A549 (cell line): ENCODE results near the gene CYB5B. TPM values are rescaled to one million over a fixed set of nuclear protein-coding genes. Genes with fewer than 3 reads are reported as not detected.
A peak's percentile ranks its signal among the peaks of the same experiment; 100 is the strongest.

Experiments
- ATAC-seq, 2 experiments: fragments of 200-7000 bp in 1 of 2; fragments of >200 bp in 1 of 2; cut with Nextera tagmentation in 1 of 2; cut with Tn5 transposase in 1 of 2; 3 replicates each; pipeline versions ENCODE4 v1.8.0 to v1.9.1; 2018 to 2020; ENCODE audit warnings: mild to moderate bottlenecking in 1 of 2, moderate library complexity in 1 of 2
- CTCF ChIA-PET: fragments of 300-600 bp; sonication (Branson Sonifier 250); formaldehyde crosslinking; extraction: SDS; loops from one replicate; lab custom pipeline; 2021; ENCODE audit warnings: antibody characterized with exemption, inconsistent platforms; lab: Yijun Ruan, JAX
- POLR2A ChIA-PET: fragments of 350-600 bp; formaldehyde crosslinking; extraction: SDS; loops from one replicate; lab custom pipeline; 2021; ENCODE audit warnings: antibody characterized with exemption, inconsistent platforms; lab: Yijun Ruan, JAX
- DNase-seq, 2 experiments: peaks; one replicate each; pipeline versions ENCODE4 v3.0.0 to v3.0.0-alpha.2; 2011 to 2016; ENCODE audit warnings: low read depth in 1 of 2, low spot score in 1 of 2
- FAIRE-seq: peaks from 2 replicates; lab custom pipeline; 2011; peaks lifted over from hg19 to GRCh38; lab: Jason Lieb, UNC
- H3K27ac ChIP-seq, 2 experiments: fragments of >200 bp; sonication (Bioruptor Twin); formaldehyde crosslinking; 3 replicates each; pipeline ENCODE4 v1.5.1; 2016 to 2017
- H3K4me1 ChIP-seq: fragments of >200 bp; sonication (Bioruptor Twin); formaldehyde crosslinking; 3 replicates; pipeline ENCODE4 v1.6.1; 2016
- H3K4me2 ChIP-seq: fragments of >200 bp; sonication (Bioruptor Twin); formaldehyde crosslinking; 3 replicates; pipeline ENCODE4 v1.6.1; 2016
- H3K4me3 ChIP-seq: fragments of >200 bp; sonication (Bioruptor Twin); formaldehyde crosslinking; 3 replicates; pipeline ENCODE4 v1.5.1; 2016
- H3K9me3 ChIP-seq: fragments of >200 bp; sonication (Bioruptor Twin); formaldehyde crosslinking; 3 replicates; pipeline ENCODE4 v1.6.1; 2016
- ATOH8 ChIP-seq: fragments of 250-450 bp; sonication (Bioruptor Pico); IDR thresholded peaks from 2 replicates; pipeline ENCODE4 v1.5.0; 2020; ENCODE audit warnings: low read depth, mild to moderate bottlenecking, moderate library complexity
- CBX8 ChIP-seq: fragments of 200-600 bp; sonication (generic); IDR thresholded peaks from 2 replicates; pipeline ENCODE4 v1.6.1; 2016
- CHD2 ChIP-seq: fragments of 150-350 bp; IDR thresholded peaks from 2 replicates; pipeline ENCODE4 v1.6.1; 2014; ENCODE audit warnings: low read length; ENCODE audit not compliant: partially characterized antibody
- CHD4 ChIP-seq: fragments of 200-600 bp; sonication (generic); IDR thresholded peaks from 2 replicates; pipeline ENCODE4 v1.6.1; 2016; ENCODE audit warnings: antibody characterized with exemption, mild to moderate bottlenecking, borderline replicate concordance
- E2F6 ChIP-seq: IDR thresholded peaks from 2 replicates; pipeline ENCODE4 v1.6.1; 2012; ENCODE audit warnings: low read depth, borderline replicate concordance
- EHMT2 ChIP-seq: fragments of 200-600 bp; sonication (generic); IDR thresholded peaks from 2 replicates; pipeline ENCODE4 v1.6.1; 2016; ENCODE audit warnings: antibody characterized with exemption, low read depth, mild to moderate bottlenecking, moderate library complexity
- EP300 ChIP-seq, 2 experiments: fragments of >200 bp; sonication (Bioruptor Twin); formaldehyde crosslinking; IDR thresholded peaks; 2 replicates in 1 of 2; 3 replicates in 1 of 2; pipeline ENCODE4 v1.6.1; 2016 to 2017
- FOXS1 ChIP-seq: fragments of 250-450 bp; sonication (Bioruptor Pico); IDR thresholded peaks from 2 replicates; pipeline ENCODE4 v1.5.0; 2020; ENCODE audit warnings: mild to moderate bottlenecking, moderate library complexity
- GATA3 ChIP-seq: IDR thresholded peaks from 2 replicates; pipeline ENCODE4 v1.6.1; 2012; ENCODE audit warnings: borderline replicate concordance
- HES2 ChIP-seq: fragments of >200 bp; sonication (Bioruptor Twin); formaldehyde crosslinking; IDR thresholded peaks from 2 replicates; pipeline ENCODE4 v1.6.1; 2016
- JUN ChIP-seq, 2 experiments: fragments of >200 bp; sonication (Bioruptor Twin); formaldehyde crosslinking; IDR thresholded peaks; 2 replicates in 1 of 2; 3 replicates in 1 of 2; pipeline ENCODE4 v1.6.1; 2016 to 2017
- KDM1A ChIP-seq: fragments of 200-600 bp; sonication (generic); IDR thresholded peaks from 2 replicates; pipeline ENCODE4 v1.6.1; 2016; ENCODE audit warnings: low read depth, mild to moderate bottlenecking
- KDM5A ChIP-seq: fragments of 200-600 bp; sonication (generic); IDR thresholded peaks from 2 replicates; pipeline ENCODE4 v1.6.1; 2016; ENCODE audit warnings: antibody characterized with exemption, mild to moderate bottlenecking
- MAFK ChIP-seq: fragments of 450-650 bp; IDR thresholded peaks from 2 replicates; pipeline ENCODE4 v1.6.1; 2014; ENCODE audit not compliant: partially characterized antibody
- MAX ChIP-seq: IDR thresholded peaks from 2 replicates; pipeline ENCODE4 v1.6.1; 2012
- NR3C1 ChIP-seq: fragments of >200 bp; sonication (Bioruptor Twin); formaldehyde crosslinking; IDR thresholded peaks from 3 replicates; pipeline ENCODE4 v1.6.1; 2017
- POLR2AphosphoS2 ChIP-seq: conservative IDR thresholded peaks from 2 replicates; pipeline ENCODE4 v1.6.1; 2012; ENCODE audit warnings: low read length, improper control_type of control experiment, inconsistent platforms
- RAD21 ChIP-seq, 2 experiments: fragments of >200 bp in 1 of 2; sonication (Bioruptor Twin) in 1 of 2; formaldehyde crosslinking in 1 of 2; IDR thresholded peaks in 1 of 2; conservative IDR thresholded peaks in 1 of 2; 2 replicates in 1 of 2; 3 replicates in 1 of 2; pipeline ENCODE4 v1.6.1; 2012 to 2018; ENCODE audit warnings: inconsistent platforms in 1 of 2
- RARB ChIP-seq: fragments of 250-450 bp; sonication (Bioruptor Pico); IDR thresholded peaks from 2 replicates; pipeline ENCODE4 v1.8.0; 2021; ENCODE audit warnings: mild to moderate bottlenecking, moderate library complexity
- RFX5 ChIP-seq: fragments of 450-650 bp; IDR thresholded peaks from 2 replicates; pipeline ENCODE4 v1.7.1; 2014; ENCODE audit warnings: antibody characterized with exemption, mild to moderate bottlenecking, moderate library complexity
- RNF2 ChIP-seq: fragments of 200-600 bp; sonication (generic); IDR thresholded peaks from 2 replicates; pipeline ENCODE4 v1.6.1; 2016; ENCODE audit warnings: low read depth, mild to moderate bottlenecking, antibody characterized with exemption, moderate library complexity, borderline replicate concordance
- TP53 ChIP-seq: fragments of 250-450 bp; sonication (Bioruptor Pico); IDR thresholded peaks from 2 replicates; pipeline ENCODE4 v1.5.0; 2021; ENCODE audit warnings: mild to moderate bottlenecking, moderate library complexity
- ZC3H11A ChIP-seq: fragments of 450-650 bp; IDR thresholded peaks from 2 replicates; pipeline ENCODE4 v1.6.1; 2014; ENCODE audit warnings: antibody characterized with exemption, mild to moderate bottlenecking
- ZNF302 ChIP-seq: fragments of 250-450 bp; sonication (Bioruptor Pico); IDR thresholded peaks from 2 replicates; pipeline ENCODE4 v1.9.0; 2021; ENCODE audit warnings: inconsistent platforms, mild to moderate bottlenecking, moderate library complexity
- ZSCAN20 ChIP-seq: fragments of 250-450 bp; sonication (Bioruptor Pico); IDR thresholded peaks from 2 replicates; pipeline ENCODE4 v1.8.0; 2022; ENCODE audit warnings: mild to moderate bottlenecking, moderate library complexity
- WGBS: methylation state at CpG from one replicate; pipeline ENCODE4 v1.1.6; 2017; ENCODE audit errors: missing lambda C conversion rate; 5-methylcytosine and 5-hydroxymethylcytosine counted together
- polyA plus RNA-seq, 4 experiments: library from polyadenylated mRNA; depleted of rRNA in 3 of 4; stranded (reverse); fragments of >200 nt; fragmentation: RNase III in 1 of 4; extraction: RNeasy Plus Mini Kit Qiagen cat#74134 plus additional on column Dnase treatment in 1 of 4; gene quantifications; 2 replicates in 3 of 4; 3 replicates in 1 of 4; pipeline ENCODE4 v1.2.3, GENCODE V29; 2011 to 2017

The CYB5B gene
- polyA plus RNA-seq, 2 of the 4 experiments (the other 2 are of a cell fraction), result 248 to 477 TPM

- H3K4me2 ChIP-seq, result no peak overlapping the region
- WGBS, result 59% methylated on average over 4 of the region's 4 CpGs
- H3K4me3 ChIP-seq, result no peak overlapping the region
- H3K27ac ChIP-seq, result no peak overlapping the region
- TF ChIP-seq CHD4, result no peak
- TF ChIP-seq HES2, result no peak
- no peak for TF ChIP-seq KDM5A
- no peak for TF ChIP-seq TP53 (CRISPR knock-in tag)
- TF ChIP-seq POLR2AphosphoS2, result no peak
- TF ChIP-seq EHMT2, result no peak
- TF ChIP-seq RAD21 (conservative IDR thresholded peaks at IDR 0.05 in 1 of 2, IDR thresholded peaks at IDR 0.05 in 1 of 2), result no peak
- no peak for TF ChIP-seq JUN (IDR thresholded peaks at IDR 0.05)
- no peak for TF ChIP-seq KDM1A
- no peak for TF ChIP-seq RARB (CRISPR knock-in tag)
- TF ChIP-seq CBX8, result no peak
- no peak for TF ChIP-seq RFX5
- no peak for ATAC-seq
- peaks cover 33% of the 10 kb centered on the region for H3K4me1 ChIP-seq
- CTCF ChIA-PET, result no interaction called here
- no peaks in the 10 kb centered on the region for H3K9me3 ChIP-seq
- POLR2A ChIA-PET, result no interaction called here
- FAIRE-seq, result no peak
- DNase-seq, result peak in 1 of 2 experiments; percentile 17
Measured at GRCh38 chr16:69451166-69451565, 26.7 kb downstream of the CYB5B start.

GRCh38 chr16:69453936-69454335, 29.5 kb downstream of the CYB5B start:
- Histone ChIP-seq H3K4me2 (no peak overlapping the region), H3K27ac (no peak overlapping the region), H3K4me1 (peaks cover 17% of the 10 kb centered on the region; the same call in 2 of the 3 replicates), H3K4me3 (no peak overlapping the region), H3K9me3 (no peaks in the 10 kb centered on the region)
- TF ChIP-seq GATA3, result no peak
- no peak for TF ChIP-seq EP300 (IDR thresholded peaks at IDR 0.05)
- TF ChIP-seq FOXS1 (CRISPR knock-in tag), result no peak
- WGBS, result 56% methylated on average over 1 of the region's 1 CpG
- ATAC-seq (no peak), FAIRE-seq (peak; percentile 70), DNase-seq (no peak)
- ChIA-PET POLR2A (interaction anchor here (0.9 kb wide), 1 partner anchor 75 kb away, joined by 3 read pairs; no protein-coding TSS in a partner anchor), CTCF (interaction anchor here (1.0 to 1.1 kb wide), 4 partner anchors 23 to 58 kb away, joined by 3 read pairs; no protein-coding TSS in a partner anchor)

- no peak for TF ChIP-seq MAFK
- TF ChIP-seq ZNF302 (CRISPR knock-in tag), result no peak
- TF ChIP-seq ATOH8 (CRISPR knock-in tag), result no peak
- no peak for TF ChIP-seq E2F6
- TF ChIP-seq MAX, result no peak
- TF ChIP-seq RFX5, result no peak
- TF ChIP-seq ZC3H11A, result no peak
- TF ChIP-seq CHD2, result no peak
- no peak for TF ChIP-seq EP300 (IDR thresholded peaks at IDR 0.05)
- no peak for TF ChIP-seq RARB (CRISPR knock-in tag)
- no peak for TF ChIP-seq RNF2
- no peak for TF ChIP-seq NR3C1
- no peak for TF ChIP-seq POLR2AphosphoS2
- no peak for TF ChIP-seq ZSCAN20 (CRISPR knock-in tag)
- TF ChIP-seq, all 56 proteins: peak for 0
- peak overlapping the region in 1 of 2 experiments; percentile 52; a peak in 1 of 6 replicates for H3K27ac ChIP-seq
- no peak overlapping the region for H3K4me2 ChIP-seq
- H3K4me3 ChIP-seq, result no peak overlapping the region
- CTCF ChIA-PET, result interaction anchor here (1.0 to 3.3 kb wide), 4 partner anchors 25 to 106 kb away, joined by 3 to 15 read pairs (median 4); no protein-coding TSS in a partner anchor
- H3K4me1 ChIP-seq, result peaks cover 53% of the 10 kb centered on the region
- FAIRE-seq (no peak), ATAC-seq (no peak), DNase-seq (no peak)
- no peaks in the 10 kb centered on the region for H3K9me3 ChIP-seq
- POLR2A ChIA-PET, result no interaction called here
Measured at GRCh38 chr16:69463876-69464275, 39.5 kb downstream of the CYB5B start.
